ENCODE results near the gene NCOA5.

The NCOA5 gene

DNA sequence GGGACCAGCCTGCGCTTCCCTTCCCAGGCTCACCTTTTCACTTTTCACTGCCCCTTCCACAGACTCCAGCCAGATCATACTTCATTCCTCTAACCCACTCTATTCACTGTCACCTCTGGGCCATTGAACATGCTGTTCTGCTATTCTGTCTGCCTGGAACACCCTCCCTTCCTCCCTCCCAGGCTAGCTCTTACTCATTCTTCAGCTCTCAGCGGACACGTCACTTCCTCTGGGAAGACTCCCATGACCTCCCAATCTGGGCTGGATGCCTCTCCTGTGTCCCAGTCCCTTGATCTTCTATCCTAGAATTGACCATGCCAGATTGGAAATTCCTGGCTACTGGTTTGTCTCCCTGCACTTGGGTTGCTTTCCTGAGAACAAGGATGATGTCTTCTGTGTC is 55.7 kb downstream of the NCOA5 start:
- no peak for DNase-seq

DNA sequence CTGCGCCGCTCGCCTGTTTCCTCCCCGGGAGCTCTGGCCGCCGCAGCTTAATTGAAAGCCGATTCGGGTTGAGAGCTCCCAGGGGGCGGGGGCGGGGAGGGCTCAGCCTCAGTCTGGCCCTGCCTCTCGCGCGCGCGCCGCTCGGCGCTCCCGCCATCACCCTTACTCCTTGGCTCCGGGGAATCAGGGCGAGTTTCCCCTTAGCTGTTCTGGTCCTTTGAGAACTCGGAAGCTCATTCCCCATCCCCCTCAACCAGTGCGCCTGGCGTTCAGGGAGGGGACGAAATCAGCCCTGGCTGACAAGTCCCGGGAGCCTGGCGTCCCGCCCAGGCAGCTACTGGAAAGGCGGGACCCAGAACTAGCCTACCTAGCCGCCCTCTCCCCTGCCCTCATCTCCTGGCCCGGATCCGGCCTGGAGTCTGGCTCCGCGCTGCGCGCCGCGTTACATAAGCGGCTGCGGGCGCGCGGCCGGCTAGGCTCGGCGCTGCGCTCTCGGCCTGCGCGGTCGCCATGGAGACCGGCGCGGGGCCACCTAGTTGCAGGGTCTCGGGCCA is 58.0 kb downstream of the NCOA5 start:
- DNase-seq = no peak

DNA sequence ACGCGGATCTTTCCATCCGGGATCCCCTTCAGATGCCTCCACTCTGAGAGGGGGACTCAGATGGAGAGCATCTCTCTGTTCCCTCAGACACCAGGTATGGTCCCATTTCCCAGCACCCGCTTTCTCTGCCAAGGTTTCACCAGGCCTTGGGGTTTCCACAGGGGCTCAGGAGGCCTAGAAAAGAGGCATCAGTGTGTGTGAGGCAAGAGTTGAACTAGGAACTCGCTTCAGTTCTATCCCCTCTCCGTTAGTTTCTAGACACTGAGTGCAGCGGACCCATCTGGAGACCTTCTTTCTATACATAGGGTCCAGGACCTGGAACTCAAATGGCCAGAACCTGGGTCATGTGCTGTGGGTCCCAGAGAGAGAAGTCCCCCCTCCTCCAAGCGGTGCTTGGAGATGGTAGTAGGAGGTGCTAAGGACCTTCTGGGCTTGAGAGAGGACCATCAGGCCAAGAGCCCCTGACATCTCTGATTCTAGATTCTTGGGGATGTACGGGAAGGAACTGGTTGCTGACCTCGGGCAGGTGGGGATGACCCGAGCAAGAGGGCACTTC is 58.7 kb downstream of the NCOA5 start:
- no peak for DNase-seq

DNA sequence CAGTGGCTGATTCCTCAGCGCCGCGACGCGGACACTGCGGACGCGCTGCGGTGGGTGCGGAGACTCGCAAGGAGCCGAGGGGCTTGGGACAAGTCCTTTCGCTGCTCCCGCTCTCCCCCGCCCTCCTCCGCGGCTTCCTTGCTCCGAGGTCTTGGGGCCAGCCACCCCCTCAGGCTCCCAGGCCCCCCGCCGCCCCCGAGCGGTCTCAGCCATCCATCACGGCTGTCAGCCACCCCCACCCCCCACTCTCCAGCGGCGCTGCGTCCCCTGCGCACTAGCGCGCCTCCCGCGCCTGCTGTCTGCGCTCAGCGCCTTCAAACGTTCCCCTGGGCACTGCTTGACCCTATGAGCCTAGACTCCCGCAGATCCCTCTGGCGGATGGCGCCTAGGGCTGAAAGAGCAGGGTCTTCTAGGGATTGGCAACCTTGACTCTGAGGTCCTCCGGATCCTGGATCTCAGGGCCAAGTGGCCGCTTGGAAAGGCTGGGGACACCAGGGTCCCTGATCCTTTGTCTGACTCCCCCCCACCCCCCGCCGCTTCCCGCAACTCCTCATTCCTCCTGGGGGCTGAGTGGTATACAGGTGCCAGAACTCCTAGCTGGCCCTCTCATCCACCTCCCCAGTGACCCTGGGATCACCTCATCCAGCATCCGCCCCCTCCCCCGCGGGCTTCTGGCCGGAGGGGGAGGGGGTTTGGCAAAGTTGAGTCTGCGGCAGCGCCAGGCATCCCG is 59.3 kb downstream of the NCOA5 start:
- no peak for DNase-seq

DNA sequence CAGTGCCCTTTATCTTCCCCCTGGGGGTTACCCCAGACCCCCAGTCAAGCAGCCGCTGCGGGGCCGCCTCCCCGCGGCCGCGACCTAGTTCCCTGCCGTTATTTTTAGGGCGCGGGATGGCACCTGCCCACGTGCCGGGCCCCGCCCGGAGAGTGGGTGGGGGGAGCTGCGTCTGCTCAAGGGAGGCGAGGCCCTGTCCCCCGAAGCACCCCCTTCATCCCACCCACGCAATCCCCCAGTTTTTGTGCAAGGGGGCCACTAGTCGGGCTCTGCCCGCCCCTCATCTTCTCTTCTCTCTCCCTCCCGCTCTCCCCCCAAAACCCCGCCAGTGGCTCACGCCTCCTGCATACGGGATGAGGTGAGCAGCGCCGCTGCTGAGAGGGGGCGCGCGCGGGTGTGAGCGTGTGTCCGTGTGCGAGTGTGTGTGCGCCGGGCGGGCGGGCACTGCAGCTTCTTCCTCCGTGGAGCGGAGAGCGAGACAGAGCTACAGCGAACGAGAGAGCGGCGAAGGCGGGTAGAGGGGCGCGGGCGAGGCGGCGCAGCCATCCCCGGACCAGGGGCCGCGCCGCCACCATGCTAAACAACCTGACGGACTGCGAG is 60.9 kb downstream of the NCOA5 start, which contains the start of gene SLC12A5:
TSS of gene SLC12A5 (plus strand) at position 444 of the 600 bp plus-strand sequence. CDS start at position 574, 130 bp downstream.
- DNase-seq = no peak

DNA sequence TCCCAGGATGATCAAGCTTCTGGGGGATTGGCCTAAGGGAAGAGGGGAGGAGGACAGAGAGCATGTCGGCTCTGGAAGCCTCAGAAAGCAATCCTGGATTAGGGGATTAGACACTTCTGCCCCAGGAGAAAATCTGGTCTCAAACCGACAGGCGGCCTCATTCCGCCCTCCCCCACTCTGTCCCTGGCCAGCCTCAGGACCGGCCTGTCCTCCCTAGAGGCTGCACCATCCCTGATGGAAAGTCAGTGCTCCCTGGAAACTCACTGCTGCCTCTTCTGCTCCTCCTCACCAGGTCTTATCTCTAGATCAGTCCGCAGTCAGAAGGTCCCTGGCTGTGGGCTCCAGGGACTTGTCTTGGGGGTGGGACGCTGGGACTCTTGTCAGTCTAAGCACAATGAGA is 61.7 kb downstream of the NCOA5 start:
- no peak for DNase-seq

DNA sequence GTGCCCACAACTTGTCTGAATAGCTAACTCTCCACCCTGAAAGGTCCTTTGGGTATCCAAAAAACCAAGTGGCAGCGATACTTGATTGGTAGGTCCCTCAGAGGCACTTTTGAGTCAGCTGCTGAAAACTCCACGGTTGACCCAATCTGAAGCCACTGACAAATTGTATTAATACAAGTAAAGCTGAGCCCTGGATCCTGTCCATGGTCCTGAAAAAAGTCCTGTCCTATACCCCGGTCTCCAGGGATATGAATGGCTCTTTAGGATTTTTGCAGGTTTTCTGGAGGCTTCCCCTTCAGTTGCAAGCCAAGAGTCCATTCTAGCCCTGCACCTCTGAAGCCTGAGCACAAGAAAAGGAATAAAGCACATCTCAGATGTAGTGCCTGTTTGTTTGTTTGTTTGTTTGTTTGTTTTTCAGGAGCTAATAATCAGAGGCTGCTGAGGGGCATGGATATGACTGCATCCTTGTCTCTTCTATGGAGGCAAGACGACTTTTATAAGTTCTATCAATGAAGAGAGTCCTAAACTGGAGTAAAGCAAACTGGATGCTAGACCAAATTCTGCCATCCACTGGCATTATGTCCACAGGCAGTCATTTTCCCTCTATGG is 62.4 kb downstream of the NCOA5 start:
- DNase-seq = peak; percentile 32

DNA sequence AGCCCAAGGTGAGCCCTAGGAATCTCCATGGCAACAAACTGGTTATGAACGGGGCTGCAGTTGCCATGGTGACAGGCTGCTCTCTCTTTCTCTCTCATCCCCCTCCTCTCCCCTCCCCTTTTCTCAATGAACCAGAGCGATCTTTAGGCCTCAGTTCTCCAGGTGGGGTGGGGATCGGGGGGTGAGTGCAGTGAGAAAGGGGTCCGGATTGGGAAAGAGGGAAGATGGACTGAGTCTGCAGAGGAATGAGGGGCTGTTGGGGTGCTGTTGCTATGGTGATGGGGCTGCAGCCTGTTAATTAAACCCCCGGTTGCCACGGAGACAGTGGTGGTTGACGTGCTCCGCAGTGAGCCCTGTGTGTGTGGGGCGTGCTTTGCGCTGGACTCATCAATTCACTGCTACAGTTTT is 64.4 kb downstream of the NCOA5 start:
- no peak for DNase-seq

DNA sequence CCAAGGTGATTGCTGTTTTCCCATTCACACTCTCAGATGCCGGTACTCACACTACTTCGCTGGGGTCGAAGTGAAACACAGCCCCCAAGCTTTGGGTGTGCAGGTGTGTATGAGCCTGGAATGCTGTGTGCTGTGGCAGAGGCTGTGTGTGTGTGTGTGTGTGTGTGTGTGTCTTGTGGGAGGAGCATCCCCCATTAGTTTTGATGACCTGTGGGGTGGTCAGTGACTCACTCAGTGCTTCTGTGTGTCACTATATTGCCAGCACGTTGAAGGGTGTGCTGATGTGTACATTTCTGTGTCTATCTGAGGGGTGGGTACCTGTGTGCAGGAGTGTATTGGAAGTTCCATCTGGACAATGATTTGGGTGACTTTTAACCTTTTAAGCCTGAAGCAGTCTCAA is 65.8 kb downstream of the NCOA5 start:
- no peak for DNase-seq

DNA sequence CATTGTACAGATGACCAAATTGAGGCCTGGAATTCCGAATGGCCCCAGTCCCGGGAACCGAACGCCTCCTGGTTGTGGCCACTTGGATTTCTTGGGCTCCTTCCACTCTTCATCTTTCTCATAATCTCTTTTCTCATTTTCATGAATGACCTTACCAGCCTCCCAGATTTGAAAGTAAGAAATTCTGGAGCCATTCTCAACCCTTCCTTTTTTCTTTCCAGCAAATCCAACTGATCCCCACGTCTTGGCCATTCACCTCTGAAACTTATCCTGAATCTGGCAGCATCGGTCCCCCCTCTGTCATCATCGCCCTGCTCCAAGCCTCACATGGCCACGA is 66.6 kb downstream of the NCOA5 start:
- DNase-seq = no peak

DNA sequence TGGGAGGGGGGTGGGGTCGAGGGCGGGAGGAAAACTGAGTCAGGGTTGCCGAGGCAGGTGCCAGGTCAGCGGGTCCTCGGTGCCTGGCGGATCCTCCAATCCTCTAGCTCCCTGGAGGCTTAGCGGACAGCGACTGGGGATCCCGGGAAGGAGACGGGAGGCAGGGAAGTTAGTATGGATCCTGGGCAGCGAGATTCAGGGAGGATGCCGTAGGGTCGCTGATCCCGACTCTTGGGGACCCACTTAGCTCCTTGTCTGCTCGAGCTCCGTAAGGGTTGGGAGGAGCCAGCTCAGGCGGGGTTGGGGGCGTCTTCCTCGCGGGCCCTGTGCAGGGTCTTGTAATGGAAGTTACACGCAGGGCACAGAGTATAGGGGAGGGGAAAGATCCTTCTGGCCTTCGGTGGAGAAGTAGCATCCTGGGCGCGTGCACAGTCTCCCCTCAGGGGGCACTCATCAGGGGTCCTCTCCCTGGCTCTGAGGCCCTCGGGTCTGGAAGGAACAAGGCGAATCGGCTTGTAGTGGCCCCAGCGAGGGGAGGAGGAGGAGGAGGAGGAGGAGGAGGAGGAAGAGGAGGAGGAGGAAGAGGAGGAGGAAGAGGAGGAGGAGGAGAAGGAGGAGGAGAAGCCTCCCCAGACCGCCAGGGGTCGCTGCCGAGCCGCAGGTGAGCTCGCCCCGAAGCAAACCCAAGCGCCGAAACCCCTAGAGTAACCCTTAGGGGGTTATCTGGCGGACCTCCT is 67.2 kb downstream of the NCOA5 start:
- peak; percentile 78 for DNase-seq

DNA sequence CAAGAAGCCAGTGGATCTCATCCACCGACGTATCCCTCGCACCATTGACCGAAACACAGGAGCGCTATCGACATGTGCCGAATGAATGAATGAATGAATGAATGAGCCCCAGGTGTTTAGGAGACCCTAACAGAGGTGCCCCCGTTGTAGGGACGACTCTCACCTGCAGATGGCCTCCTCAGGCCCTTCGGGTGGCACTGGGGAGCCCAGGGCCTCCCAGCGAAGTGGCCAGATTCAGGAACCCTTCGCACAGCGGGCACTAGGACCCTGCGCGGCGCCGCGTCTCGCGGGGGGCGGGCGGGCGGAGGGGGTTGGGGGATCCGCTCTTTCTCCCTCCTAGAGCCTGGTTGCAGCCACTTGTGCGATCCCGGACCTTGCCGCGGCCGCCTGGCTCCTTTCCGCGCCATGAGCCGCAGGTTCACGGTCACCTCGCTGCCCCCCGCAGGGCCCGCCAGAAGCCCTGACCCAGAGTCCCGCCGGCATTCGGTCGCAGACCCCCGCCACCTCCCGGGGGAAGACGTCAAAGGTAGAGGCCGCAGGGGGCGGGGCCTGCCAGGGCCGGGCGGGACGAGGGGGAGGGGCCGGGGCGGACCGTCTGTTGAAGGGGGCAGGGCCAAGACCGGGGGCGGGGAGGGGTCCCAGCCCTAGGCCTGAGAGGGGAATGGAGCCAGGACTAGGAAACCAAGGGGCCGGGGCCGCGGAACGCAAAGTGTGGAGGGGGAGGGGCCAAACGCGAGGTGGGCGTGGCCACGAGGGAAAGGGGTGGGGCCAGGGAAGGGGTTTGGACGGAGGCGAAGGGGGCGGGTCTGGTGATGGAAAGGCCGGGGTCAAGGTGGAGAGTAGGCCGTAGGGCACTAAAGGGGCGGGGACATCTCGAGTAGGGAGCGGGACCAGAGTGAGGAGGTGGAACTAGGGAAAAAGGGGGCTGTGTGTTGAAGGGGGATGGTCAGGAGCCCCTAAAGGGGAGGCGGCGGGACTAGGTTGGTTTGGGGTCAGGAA is 68.1 kb downstream of the NCOA5 start:
- peak; percentile 49 for DNase-seq

DNA sequence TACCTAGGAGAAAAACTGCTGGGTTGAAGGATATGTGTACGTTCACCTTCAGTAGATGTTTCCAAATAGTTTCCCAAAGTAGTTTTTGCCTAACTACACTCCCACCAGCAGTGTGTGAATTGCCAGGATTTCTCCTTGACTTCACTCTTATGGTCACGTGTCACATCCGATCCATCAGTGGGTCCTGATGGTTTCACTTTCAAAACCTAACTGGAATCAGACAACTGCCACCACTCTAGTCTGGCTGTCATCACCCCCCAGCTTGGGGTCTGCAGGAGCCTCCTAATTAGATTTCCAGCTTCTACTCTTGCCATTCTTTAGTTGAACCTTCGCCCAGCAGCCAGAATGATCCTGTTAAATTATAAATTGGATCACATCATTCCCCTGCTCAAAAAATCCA is 69.2 kb downstream of the NCOA5 start:
- no peak for DNase-seq

DNA sequence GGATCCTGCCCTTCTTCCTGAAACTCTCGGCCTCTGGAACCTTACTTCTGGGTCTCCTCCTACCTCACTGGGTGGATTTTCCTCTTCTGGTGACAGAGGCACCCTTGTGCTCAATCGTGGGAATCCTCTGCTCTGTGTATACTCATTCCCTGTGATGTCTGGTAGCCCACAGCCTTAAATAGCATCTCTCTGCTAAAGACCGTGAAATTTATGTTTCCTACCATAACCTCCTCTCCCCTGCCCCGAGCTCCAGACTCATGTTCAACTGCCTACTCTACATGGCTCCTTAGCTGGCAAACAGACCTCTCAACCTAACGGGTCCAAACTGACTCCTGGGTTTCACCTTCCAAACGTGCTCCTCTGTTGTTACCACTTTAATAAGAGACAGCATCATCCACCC is 71.2 kb downstream of the NCOA5 start:
- DNase-seq = no peak

DNA sequence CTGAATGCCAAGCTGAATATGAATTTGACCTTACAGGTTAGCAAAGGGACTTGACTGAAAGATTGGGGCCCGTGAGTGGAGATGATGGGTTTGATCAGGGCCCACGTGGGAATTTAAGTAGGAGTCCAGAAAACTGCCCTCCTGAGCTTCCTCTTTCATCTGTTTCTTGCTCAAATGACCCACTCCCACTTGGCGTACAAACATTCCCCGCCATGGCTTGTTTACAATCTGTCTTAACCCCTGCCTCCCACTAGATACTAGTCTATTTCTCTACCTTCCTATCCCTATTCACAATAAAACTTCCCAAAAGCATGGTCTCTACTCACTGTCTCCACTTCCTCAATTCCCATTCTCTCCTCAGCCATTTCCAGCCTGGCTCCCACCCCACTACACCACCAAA is 71.7 kb downstream of the NCOA5 start:
- no peak for DNase-seq

DNA sequence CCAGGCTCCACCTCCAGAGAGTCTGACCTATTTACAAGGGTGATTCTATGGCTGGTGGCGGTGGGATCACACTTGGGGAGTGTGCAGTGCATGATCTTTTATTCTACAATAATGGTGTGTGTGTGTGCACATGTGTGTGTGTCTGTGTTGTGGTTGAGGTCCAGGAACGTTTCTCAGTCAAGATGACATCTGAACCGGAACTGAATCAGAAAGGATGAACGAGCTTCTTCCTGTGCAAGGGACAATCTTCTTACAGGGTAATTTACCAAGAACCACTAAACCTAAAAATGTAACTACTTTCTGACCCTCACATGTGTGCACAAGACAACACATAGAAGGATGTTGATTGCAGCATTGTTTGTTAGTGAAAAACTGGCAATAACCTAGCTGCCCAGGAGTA is 72.5 kb downstream of the NCOA5 start:
- no peak for DNase-seq

DNA sequence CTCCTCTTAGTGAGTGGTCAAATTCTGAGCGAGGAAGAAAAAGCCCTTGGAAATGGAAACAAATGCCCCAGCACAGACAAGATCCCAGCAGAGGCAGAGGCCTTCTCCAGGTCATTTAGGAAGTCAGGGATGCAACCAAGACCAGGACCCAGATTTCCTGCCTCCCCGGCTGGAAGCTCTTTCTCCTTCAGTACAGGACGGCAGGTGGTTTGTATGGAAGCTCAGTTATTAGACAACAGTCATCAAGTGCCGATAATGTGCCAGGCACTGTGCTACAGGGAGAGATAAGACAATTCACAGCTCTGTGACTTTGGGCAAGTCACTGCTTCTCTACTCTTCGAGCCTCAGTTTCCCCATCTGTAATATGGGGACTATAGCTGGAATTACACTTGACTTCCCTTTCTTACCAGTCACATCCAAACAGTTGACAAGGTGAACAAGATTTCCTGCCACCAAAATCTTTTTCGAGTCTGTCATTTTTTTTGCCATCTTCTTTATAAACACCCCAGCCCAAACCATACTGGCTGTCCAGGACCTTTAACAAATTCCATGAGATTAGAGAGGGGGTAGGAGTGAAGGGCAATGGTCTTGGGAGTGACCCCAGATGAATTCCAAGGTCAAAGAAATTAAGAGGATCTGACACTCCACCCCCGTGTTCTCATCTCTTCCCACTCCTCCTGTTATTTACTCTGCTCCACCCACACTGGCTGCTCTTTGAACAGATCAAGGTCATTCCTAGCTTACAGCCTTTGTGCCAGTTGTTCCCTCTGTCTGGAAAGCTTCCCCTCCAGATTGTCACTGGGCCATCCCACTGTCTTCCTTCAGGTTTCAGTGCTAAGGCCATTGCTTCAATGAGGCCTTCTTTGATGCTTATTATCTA is 75.0 kb downstream of the NCOA5 start:
- DNase-seq = no peak

DNA sequence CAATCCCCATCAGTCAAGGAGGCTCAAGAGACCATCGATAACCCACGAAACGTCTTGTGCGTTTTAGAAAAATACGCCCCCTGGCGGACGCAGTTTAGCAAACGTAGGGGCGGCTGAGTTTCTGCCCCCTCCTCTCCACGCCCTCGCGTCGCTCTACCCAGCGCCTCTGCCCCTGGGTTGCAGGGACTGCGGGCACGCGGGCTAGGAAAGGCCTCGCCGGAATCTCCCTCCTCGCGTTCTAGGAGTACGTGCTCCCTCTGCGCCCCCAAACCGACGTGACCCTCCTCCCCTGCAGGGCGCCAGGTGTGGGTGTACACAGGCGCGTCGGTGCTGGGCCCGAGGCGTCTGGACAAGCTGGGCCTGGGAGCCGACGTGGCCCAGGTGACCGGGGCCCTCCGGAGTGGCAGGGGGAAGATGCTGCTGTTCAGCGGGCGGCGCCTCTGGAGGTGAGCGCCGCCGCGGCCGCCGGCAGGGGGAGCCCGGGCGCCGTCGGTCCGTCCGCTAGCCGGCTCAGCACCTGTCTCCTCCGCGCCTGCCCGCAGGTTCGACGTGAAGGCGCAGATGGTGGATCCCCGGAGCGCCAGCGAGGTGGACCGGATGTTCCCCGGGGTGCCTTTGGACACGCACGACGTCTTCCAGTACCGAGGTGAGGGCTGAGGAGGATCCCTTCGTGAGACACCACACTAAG is 75.8 kb downstream of the NCOA5 start:
- DNase-seq = peak; percentile 77

DNA sequence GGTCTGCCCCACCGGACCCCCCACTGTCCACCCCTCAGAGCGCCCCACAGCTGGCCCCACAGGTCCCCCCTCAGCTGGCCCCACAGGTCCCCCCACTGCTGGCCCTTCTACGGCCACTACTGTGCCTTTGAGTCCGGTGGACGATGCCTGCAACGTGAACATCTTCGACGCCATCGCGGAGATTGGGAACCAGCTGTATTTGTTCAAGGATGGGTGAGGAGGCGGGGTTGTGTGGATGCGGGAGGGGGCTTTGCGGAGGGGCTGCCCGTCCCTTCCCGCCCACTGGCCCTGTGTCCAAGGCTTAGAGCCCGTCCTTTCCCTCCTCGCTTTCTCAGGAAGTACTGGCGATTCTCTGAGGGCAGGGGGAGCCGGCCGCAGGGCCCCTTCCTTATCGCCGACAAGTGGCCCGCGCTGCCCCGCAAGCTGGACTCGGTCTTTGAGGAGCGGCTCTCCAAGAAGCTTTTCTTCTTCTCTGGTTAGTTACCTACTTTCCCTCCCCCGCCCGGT is 76.4 kb downstream of the NCOA5 start:
- no peak for DNase-seq

DNA sequence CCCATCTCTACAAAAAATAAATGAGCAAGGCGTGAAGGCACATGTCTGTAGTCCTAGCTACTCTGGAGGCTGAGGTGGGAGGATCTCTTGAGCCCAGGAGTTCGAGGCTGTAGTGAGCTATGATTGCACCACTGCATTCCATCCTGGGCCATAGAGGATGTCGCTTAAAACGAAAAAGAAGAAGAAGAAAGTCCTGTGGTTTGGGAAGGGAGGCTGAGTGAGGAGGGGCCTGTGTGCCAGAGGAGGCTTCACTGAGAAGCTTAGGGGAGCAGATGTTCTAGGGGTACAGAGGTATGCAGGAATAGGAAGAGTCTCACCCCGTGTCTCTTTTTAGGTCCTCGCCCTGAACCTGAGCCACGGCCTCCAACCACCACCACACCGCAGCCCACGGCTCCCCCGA is 76.8 kb downstream of the NCOA5 start:
- DNase-seq = no peak

Data from CD4-positive, alpha-beta T cell treated with Interleukin-12 subunit alpha and Interleukin-12 subunit beta, for 1 hour (primary cell).